SU-DHL-6 (cell line): Measurements from ENCODE around the gene AVEN.

Experiments
- H2AFZ ChIP-seq: fragments of 200-600 bp; sonication (generic); 2 replicates; pipeline ENCODE4 v1.6.1; 2014; ENCODE audit warnings: low read depth, mild to moderate bottlenecking, moderate library complexity, mixed read lengths, antibody characterized with exemption, low read length; ENCODE audit not compliant: severe bottlenecking
- H3F3A ChIP-seq: fragments of 200-600 bp; shearing (Covaris generic); 2 replicates; pipeline ENCODE4 v1.6.0; 2016; ENCODE audit warnings: antibody characterized with exemption, mild to moderate bottlenecking; ENCODE audit not compliant: insufficient read depth
- H3K27ac ChIP-seq: fragments of 200-600 bp; sonication (generic); 2 replicates; pipeline ENCODE4 v1.5.1; 2016; ENCODE audit warnings: low read depth, mild to moderate bottlenecking, low read length, moderate library complexity, mixed read lengths
- H3K27me3 ChIP-seq: fragments of 200-600 bp; sonication (generic), shearing (Covaris generic); 2 replicates; pipeline ENCODE4 v1.6.0; 2014; ENCODE audit warnings: mild to moderate bottlenecking, low read length
- H3K36me3 ChIP-seq: fragments of 200-600 bp; sonication (generic); 2 replicates; pipeline ENCODE4 v1.6.1; 2014; ENCODE audit warnings: mild to moderate bottlenecking, low read length, mixed read lengths
- H3K4me2 ChIP-seq: fragments of 300-600, 200-600 bp; shearing (Covaris generic), sonication (generic); 2 replicates; pipeline ENCODE4 v1.6.0; 2014; ENCODE audit warnings: low read length, low read depth, mild to moderate bottlenecking; ENCODE audit not compliant: poor library complexity, severe bottlenecking
- H3K4me3 ChIP-seq: fragments of 200-600 bp; sonication (generic); 2 replicates; pipeline ENCODE4 v1.5.1; 2014; ENCODE audit warnings: antibody characterized with exemption, low read length, mild to moderate bottlenecking, mixed read lengths; ENCODE audit not compliant: insufficient read depth, poor library complexity, severe bottlenecking
- H3K79me2 ChIP-seq: fragments of 200-600 bp; sonication (generic); 2 replicates; pipeline ENCODE4 v1.6.1; 2014; ENCODE audit warnings: mild to moderate bottlenecking, low read length, moderate library complexity; ENCODE audit not compliant: insufficient read depth
- H3K9ac ChIP-seq: fragments of 200-600 bp; sonication (generic); 2 replicates; pipeline ENCODE4 v1.7.0; 2014; ENCODE audit warnings: mild to moderate bottlenecking, low read length
- H3K9me2 ChIP-seq: fragments of 200-600 bp; sonication (generic); replicated peaks from 2 replicates; pipeline ENCODE4 v1.6.1; 2014; ENCODE audit warnings: low read length; ENCODE audit not compliant: insufficient read depth
- H3K9me3 ChIP-seq: fragments of 200-600 bp; sonication (generic); 2 replicates; pipeline ENCODE4 v1.6.1; 2014; ENCODE audit warnings: low read length, mixed read lengths; ENCODE audit not compliant: insufficient read depth
- H4K20me1 ChIP-seq: fragments of 200-600 bp; sonication (generic); 2 replicates; pipeline ENCODE4 v1.6.1; 2014; ENCODE audit warnings: low read depth, mild to moderate bottlenecking, antibody characterized with exemption, low read length, moderate library complexity, mixed read lengths
- EZH2phosphoT487 ChIP-seq: fragments of 200-600 bp; sonication (generic), shearing (Covaris generic); conservative IDR thresholded peaks from 2 replicates; pipeline ENCODE4 v1.6.1; 2018; ENCODE audit warnings: mild to moderate bottlenecking, antibody characterized with exemption, low read length, moderate library complexity, mixed read lengths
- TF ChIP-seq, protein P1 (sequence below): fragments of 200-600 bp; sonication (generic); IDR thresholded peaks from one replicate; pipeline ENCODE4 v1.5.1; 2017; ENCODE audit warnings: antibody characterized with exemption, mild to moderate bottlenecking, low read length, moderate library complexity; ENCODE audit not compliant: insufficient read depth, poor library complexity, severe bottlenecking

AVEN gene

DNA sequence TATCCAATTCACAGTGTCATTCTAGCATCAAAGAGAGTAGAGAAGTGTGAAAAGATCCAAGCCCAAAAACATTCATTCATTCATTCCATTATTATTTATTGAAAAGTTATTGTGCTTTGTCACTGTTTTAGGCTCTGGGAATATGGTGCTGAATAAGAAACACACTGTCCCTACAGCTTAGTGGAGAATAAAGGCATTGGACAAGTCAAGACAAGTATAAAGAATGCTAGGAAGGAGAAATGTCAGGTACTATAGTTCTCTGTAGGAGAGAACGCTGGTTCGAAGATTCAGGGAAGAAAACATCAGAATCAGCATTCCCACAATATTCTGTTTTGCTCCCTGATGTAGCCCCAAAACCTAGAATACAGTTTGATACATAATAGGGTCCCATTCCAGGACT is 199.5 kb downstream of the AVEN start:
- H3K9ac ChIP-seq, result no peak overlapping the region
- no peaks in the 10 kb centered on the region for H3F3A ChIP-seq
- H3K36me3 ChIP-seq, result no peaks in the 10 kb centered on the region
- H3K79me2 ChIP-seq, result no peaks in the 10 kb centered on the region
- H3K9me3 ChIP-seq, result no peaks in the 10 kb centered on the region
- H3K4me3 ChIP-seq, result no peak overlapping the region
- H3K9me2 ChIP-seq, result no peaks in the 10 kb centered on the region
- H2AFZ ChIP-seq, result no peak overlapping the region
- H3K4me2 ChIP-seq, result no peak overlapping the region
- TF ChIP-seq EZH2phosphoT487, result no peak
- TF ChIP-seq, protein P1, sequence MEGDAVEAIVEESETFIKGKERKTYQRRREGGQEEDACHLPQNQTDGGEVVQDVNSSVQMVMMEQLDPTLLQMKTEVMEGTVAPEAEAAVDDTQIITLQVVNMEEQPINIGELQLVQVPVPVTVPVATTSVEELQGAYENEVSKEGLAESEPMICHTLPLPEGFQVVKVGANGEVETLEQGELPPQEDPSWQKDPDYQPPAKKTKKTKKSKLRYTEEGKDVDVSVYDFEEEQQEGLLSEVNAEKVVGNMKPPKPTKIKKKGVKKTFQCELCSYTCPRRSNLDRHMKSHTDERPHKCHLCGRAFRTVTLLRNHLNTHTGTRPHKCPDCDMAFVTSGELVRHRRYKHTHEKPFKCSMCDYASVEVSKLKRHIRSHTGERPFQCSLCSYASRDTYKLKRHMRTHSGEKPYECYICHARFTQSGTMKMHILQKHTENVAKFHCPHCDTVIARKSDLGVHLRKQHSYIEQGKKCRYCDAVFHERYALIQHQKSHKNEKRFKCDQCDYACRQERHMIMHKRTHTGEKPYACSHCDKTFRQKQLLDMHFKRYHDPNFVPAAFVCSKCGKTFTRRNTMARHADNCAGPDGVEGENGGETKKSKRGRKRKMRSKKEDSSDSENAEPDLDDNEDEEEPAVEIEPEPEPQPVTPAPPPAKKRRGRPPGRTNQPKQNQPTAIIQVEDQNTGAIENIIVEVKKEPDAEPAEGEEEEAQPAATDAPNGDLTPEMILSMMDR, result no peak
- H3K27me3 ChIP-seq, result no peaks in the 10 kb centered on the region
- H4K20me1 ChIP-seq, result no peaks in the 10 kb centered on the region
- no peak overlapping the region for H3K27ac ChIP-seq

DNA sequence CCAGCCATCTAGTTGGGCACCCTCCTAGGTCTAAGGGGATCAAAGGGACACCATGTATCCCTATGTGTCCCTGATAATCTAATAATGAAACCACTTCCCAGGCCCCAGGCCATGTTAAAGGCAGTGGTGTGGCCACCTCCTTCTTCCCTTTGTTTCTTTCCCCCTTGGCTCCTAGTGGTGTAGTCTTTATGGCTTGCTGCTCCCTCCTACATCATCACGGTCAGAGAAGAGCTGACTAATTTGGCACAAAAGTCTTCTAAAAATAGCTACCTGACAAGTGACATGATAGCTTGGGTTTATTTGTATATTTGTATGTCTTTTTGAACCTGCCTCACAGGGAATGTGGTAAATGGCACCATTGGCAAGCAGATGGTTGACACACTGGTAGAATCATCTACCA is 201.7 kb downstream of the AVEN start:
- Histone ChIP-seq H4K20me1 (no peaks in the 10 kb centered on the region), H2AFZ (no peak overlapping the region), H3K27me3 (no peaks in the 10 kb centered on the region), H3K9ac (no peak overlapping the region), H3F3A (no peaks in the 10 kb centered on the region), H3K27ac (no peak overlapping the region), H3K9me3 (no peaks in the 10 kb centered on the region), H3K79me2 (no peaks in the 10 kb centered on the region), H3K4me2 (no peak overlapping the region), H3K36me3 (no peaks in the 10 kb centered on the region), H3K9me2 (no peaks in the 10 kb centered on the region), H3K4me3 (no peak overlapping the region)
- TF ChIP-seq, protein P1, result no peak
- no peak for TF ChIP-seq EZH2phosphoT487

DNA sequence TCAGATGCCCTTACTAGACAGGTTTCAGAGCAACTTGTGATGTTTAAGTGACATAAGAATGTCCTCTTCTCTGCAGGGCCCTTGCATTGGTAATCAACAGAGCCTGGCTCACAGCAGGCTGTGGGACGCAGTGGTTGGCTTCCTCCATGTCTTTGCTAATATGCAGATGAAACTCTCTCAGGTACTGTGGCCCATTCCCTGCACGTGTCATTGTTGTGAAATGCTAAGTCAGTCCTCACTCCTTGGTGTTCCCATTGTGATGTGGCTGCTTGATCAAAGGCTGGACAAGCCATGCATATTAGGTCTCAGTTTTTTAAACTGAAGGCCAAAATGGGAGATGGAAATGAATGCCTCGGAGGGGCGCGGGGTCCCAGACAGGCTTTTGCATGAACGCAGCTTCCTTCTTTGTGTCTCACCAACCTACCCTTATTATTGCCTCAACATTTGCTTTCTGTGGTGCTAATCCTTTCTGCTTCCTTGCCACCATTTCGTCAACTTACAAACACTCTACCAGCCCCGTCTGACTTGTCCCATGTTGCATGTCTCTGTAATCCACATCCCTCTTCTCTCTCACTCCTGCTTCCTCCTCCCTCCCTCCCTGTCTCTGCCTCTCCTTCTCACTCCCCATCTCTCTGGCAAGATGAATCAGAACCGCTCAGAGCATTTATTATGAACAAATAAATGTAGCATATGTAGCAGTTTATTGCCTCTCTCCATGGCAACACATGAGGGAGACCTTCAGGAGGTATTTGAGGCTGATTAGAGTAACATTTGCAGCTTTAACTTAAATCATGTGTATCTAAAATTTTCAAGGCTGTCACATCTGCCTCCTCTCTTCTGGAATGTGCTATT is 203.9 kb downstream of the AVEN start:
- H3K4me3 ChIP-seq, result no peak overlapping the region
- no peaks in the 10 kb centered on the region for H3K36me3 ChIP-seq
- no peak overlapping the region for H2AFZ ChIP-seq
- H3K9me3 ChIP-seq, result no peaks in the 10 kb centered on the region
- H3K79me2 ChIP-seq, result no peaks in the 10 kb centered on the region
- H3K27me3 ChIP-seq, result no peaks in the 10 kb centered on the region
- no peak for TF ChIP-seq EZH2phosphoT487
- TF ChIP-seq, protein P1, result no peak
- no peak overlapping the region for H3K9ac ChIP-seq
- no peak overlapping the region for H3K27ac ChIP-seq
- H3K4me2 ChIP-seq, result no peak overlapping the region
- H3K9me2 ChIP-seq, result no peaks in the 10 kb centered on the region
- no peaks in the 10 kb centered on the region for H4K20me1 ChIP-seq
- no peaks in the 10 kb centered on the region for H3F3A ChIP-seq
